GM19468 (cell line): Measurements from ENCODE around the gene PADI1.

Experiments used
- ATAC-seq: cut with Tn5 transposase; IDR thresholded peaks from one replicate; pipeline ENCODE4 v1.9.1; 2021; ENCODE audit warnings: mild to moderate bottlenecking, moderate library complexity, moderate number of reproducible peaks; ENCODE audit not compliant: unreplicated experiment; ENCODE audit errors: extremely low read depth

PADI1 gene

GRCh38 chr1:17194615-17195528 is 10.1 kb upstream of the PADI1 start:
- no peak for ATAC-seq

- no peak for ATAC-seq
These were observed 9.2 kb upstream of the PADI1 start for GRCh38 chr1:17195731-17196130.

GRCh38 chr1:17196496-17197185 is 8.3 kb upstream of the PADI1 start:
- no peak for ATAC-seq

GRCh38 chr1:17197696-17198095 is 7.2 kb upstream of the PADI1 start:
- no peak for ATAC-seq

- no peak for ATAC-seq
These were observed 6.3 kb upstream of the PADI1 start for GRCh38 chr1:17198476-17199258.

- no peak for ATAC-seq
These were observed 5.5 kb upstream of the PADI1 start for GRCh38 chr1:17199267-17200044.

GRCh38 chr1:17200246-17200645 is 4.7 kb upstream of the PADI1 start:
- ATAC-seq: no peak

GRCh38 chr1:17200756-17201155 is 4.2 kb upstream of the PADI1 start:
- no peak for ATAC-seq

- no peak for ATAC-seq
These were observed 3.5 kb upstream of the PADI1 start for GRCh38 chr1:17201201-17202021.

GRCh38 chr1:17205652-17206051 is 724 bp downstream of the PADI1 start:
- no peak for ATAC-seq

- ATAC-seq: no peak
These were observed 1.3 kb downstream of the PADI1 start for GRCh38 chr1:17206196-17206595.

GRCh38 chr1:17207046-17207445 is 2.1 kb downstream of the PADI1 start:
- no peak for ATAC-seq

GRCh38 chr1:17207540-17207939 is 2.6 kb downstream of the PADI1 start:
- ATAC-seq: no peak

- no peak for ATAC-seq
These were observed 3.1 kb downstream of the PADI1 start for GRCh38 chr1:17207966-17208418.

- ATAC-seq: no peak
These were observed 3.6 kb downstream of the PADI1 start for GRCh38 chr1:17208546-17208945.

GRCh38 chr1:17209430-17209829 is 4.5 kb downstream of the PADI1 start:
- ATAC-seq: no peak

- no peak for ATAC-seq
These were observed 5.2 kb downstream of the PADI1 start for GRCh38 chr1:17210176-17210575.

GRCh38 chr1:17211377-17211776 is 6.4 kb downstream of the PADI1 start:
- ATAC-seq: no peak

GRCh38 chr1:17212009-17212408 is 7.1 kb downstream of the PADI1 start:
- ATAC-seq: no peak
